Transverse colon (tissue), 4 donors: Measurements from ENCODE around the gene LMAN1L. TPM values are rescaled to one million over a fixed set of nuclear protein-coding genes. Genes with fewer than 3 reads are reported as not detected.

Experiments
- DNase-seq: peaks from one replicate; pipeline ENCODE4 v3.0.0-alpha.2; 2019
- H3K27ac ChIP-seq, 4 donors: fragments of 200-600 bp; sonication (generic); 2 replicates each; pipeline ENCODE4 v1.5.1; 2016 to 2018; ENCODE audit warnings: inconsistent platforms in 4 of 4
- H3K27me3 ChIP-seq: fragments of 200-600 bp; sonication (generic); 2 replicates; pipeline ENCODE4 v1.5.1; 2017; ENCODE audit warnings: inconsistent platforms
- H3K36me3 ChIP-seq, 4 donors: fragments of 200-600 bp; sonication (generic); 2 replicates each; pipeline ENCODE4 v1.5.1; 2017 to 2019; ENCODE audit warnings: inconsistent platforms in 4 of 4
- H3K4me1 ChIP-seq, 4 donors: fragments of 200-600 bp; sonication (generic); 2 replicates each; pipeline ENCODE4 v1.5.1; 2017 to 2020; ENCODE audit warnings: inconsistent platforms in 4 of 4
- H3K4me3 ChIP-seq, 4 donors: fragments of 200-600 bp; sonication (generic); 1 replicate in 1 of 4; 2 replicates in 3 of 4; pipeline versions ENCODE4 v1.5.1 to v1.6.1; 2017 to 2019; ENCODE audit warnings: inconsistent platforms in 4 of 4
- H3K9me3 ChIP-seq, 2 donors: fragments of 200-600 bp; sonication (generic); 2 replicates each; pipeline ENCODE4 v1.5.1; 2017 to 2019; ENCODE audit warnings: inconsistent platforms in 2 of 2
- EP300 ChIP-seq: sonication (generic); formaldehyde crosslinking; IDR thresholded peaks from one replicate; pipeline ENCODE4 v1.6.1; 2017; ENCODE audit warnings: antibody characterized with exemption, low read depth
- POLR2A ChIP-seq: fragments of 450-650 bp; IDR thresholded peaks from one replicate; pipeline ENCODE4 v1.6.1; 2016; ENCODE audit warnings: antibody characterized with exemption, mild to moderate bottlenecking, moderate library complexity
- POLR2AphosphoS5 ChIP-seq, 3 donors: sonication (generic); formaldehyde crosslinking; IDR thresholded peaks; one replicate each; pipeline ENCODE4 v1.6.1; 2016; ENCODE audit warnings: antibody characterized with exemption in 3 of 3
- WGBS, 2 donors: methylation state at CpG; one replicate each; pipeline ENCODE4 v1.1.5; 2018; ENCODE audit warnings: low coverage in 1 of 2; 5-methylcytosine and 5-hydroxymethylcytosine counted together
- in situ Hi-C, 4 donors: fragments of 200-750 bp; cut with MboI; loops; one replicate each; pipeline versions ENCODE4 v1.15.0 to v1.15.1; 2017; ENCODE audit warnings: low sequenced_read_pairs in 3 of 4, low pct_ligation_motif_present in 1 of 4, low pct_unique_long_range_greater_than_20kb in 1 of 4
- intact Hi-C: fragments of 100-400 bp; cut with DNase I; formaldehyde crosslinking; loops from one replicate; pipeline ENCODE4 v1.15.1; 2023; ENCODE audit warnings: low total_unique reads
- total RNA-seq, 4 donors: library from RNA; depleted of rRNA; stranded (reverse); fragments of >200 nt; gene quantifications; one replicate each; pipeline ENCODE4 v1.1.0, GENCODE V29; 2016
- TF ChIP-seq, protein P1 (sequence below), 5 experiments: fragments of 200-600 bp in 3 of 5; fragments of 450-650 bp in 2 of 5; sonication (generic) in 3 of 5; IDR thresholded peaks; 1 replicate in 2 of 5; 2 replicates in 3 of 5; pipeline ENCODE4 v1.5.1; 2016 to 2017; ENCODE audit warnings: antibody characterized with exemption in 5 of 5, inconsistent platforms in 3 of 5, mild to moderate bottlenecking in 2 of 5, moderate library complexity in 1 of 5

Gene LMAN1L
- total RNA-seq, 4 donors from 2014 or later = 20.2 TPM; not detected in 3

DNA sequence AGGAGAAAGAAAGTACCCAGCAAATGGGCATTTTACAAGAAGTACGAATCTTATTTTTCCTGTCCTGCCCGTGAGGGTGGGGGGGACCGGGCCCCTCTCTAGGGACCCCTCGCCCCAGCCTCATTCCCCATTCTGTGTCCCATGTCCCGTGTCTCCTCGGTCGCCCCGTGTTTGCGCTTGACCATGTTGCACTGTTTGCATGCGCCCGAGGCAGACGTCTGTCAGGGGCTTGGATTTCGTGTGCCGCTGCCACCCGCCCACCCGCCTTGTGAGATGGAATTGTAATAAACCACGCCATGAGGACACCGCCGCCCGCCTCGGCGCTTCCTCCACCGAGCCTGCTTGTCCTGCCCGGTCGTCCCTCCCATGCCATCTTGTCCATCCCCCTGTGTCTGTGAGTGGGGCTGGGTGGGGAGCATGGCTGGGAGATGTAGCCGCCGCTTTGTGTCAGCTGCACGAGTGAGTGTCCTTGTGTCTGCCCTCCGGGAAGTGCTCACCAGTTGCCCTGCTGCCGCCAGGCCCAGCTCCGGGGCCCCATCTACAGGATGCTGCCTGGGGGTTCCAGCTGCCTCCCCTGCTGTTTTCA lies 9.7 kb upstream of the LMAN1L start:
- 91 to 97% methylated on average over 6 to 31 of the region's 31 CpGs for WGBS, 2 donors
- no peak for DNase-seq
- peaks cover 12 to 39% (median 20%) of the 10 kb centered on the region in 4 donors for H3K4me1 ChIP-seq
- H3K27me3 ChIP-seq = no peaks in the 10 kb centered on the region
- TF ChIP-seq POLR2AphosphoS5 (IDR thresholded peaks at IDR 0.05) (no peak), POLR2A (no peak), EP300 (no peak)
- TF ChIP-seq, protein P1, sequence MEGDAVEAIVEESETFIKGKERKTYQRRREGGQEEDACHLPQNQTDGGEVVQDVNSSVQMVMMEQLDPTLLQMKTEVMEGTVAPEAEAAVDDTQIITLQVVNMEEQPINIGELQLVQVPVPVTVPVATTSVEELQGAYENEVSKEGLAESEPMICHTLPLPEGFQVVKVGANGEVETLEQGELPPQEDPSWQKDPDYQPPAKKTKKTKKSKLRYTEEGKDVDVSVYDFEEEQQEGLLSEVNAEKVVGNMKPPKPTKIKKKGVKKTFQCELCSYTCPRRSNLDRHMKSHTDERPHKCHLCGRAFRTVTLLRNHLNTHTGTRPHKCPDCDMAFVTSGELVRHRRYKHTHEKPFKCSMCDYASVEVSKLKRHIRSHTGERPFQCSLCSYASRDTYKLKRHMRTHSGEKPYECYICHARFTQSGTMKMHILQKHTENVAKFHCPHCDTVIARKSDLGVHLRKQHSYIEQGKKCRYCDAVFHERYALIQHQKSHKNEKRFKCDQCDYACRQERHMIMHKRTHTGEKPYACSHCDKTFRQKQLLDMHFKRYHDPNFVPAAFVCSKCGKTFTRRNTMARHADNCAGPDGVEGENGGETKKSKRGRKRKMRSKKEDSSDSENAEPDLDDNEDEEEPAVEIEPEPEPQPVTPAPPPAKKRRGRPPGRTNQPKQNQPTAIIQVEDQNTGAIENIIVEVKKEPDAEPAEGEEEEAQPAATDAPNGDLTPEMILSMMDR (IDR thresholded peaks at IDR 0.05) = no peak
- H3K9me3 ChIP-seq = no peaks in the 10 kb centered on the region
- intact Hi-C loops (no loop called here), in situ Hi-C loops (no loop called here)
- H3K27ac ChIP-seq = no peak overlapping the region
- H3K4me3 ChIP-seq = no peak overlapping the region
- H3K36me3 ChIP-seq = peaks cover 0 to 14% (median 6%) of the 10 kb centered on the region in 4 donors

DNA sequence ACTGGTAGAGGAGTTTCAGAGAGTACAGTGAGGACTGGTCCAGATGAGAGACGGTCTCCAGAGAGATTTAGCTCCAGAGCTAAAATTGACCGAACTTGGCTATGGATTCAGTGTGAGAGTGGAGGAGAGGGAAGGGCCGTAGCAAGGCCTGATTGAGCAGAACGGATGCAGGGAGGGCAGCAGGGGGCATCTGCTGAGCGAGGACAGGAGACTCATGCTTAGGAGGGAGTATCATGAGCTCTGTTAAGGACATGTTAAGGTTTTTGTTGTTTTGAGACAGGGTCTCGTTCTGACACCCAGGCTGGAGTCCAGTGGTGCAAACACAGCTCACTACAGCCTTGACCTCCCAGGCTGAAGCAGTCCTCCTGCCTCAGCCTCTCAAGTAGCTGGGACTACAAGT lies 7.7 kb upstream of the LMAN1L start:
- peaks cover 0 to 14% (median 6%) of the 10 kb centered on the region in 4 donors for H3K36me3 ChIP-seq
- WGBS, 2 donors = 66 to 79% methylated on average over 3 to 6 of the region's 6 CpGs
- DNase-seq = no peak
- in situ Hi-C loops (no loop called here), intact Hi-C loops (no loop called here)
- H3K4me3 ChIP-seq = no peak overlapping the region
- H3K27ac ChIP-seq = no peak overlapping the region
- no peaks in the 10 kb centered on the region for H3K27me3 ChIP-seq
- no peaks in the 10 kb centered on the region for H3K9me3 ChIP-seq
- TF ChIP-seq POLR2AphosphoS5 (IDR thresholded peaks at IDR 0.05) (no peak), EP300 (no peak), POLR2A (no peak)
- TF ChIP-seq, protein P1 (IDR thresholded peaks at IDR 0.05) = no peak
- peaks cover 10 to 31% (median 16%) of the 10 kb centered on the region in 4 donors for H3K4me1 ChIP-seq

DNA sequence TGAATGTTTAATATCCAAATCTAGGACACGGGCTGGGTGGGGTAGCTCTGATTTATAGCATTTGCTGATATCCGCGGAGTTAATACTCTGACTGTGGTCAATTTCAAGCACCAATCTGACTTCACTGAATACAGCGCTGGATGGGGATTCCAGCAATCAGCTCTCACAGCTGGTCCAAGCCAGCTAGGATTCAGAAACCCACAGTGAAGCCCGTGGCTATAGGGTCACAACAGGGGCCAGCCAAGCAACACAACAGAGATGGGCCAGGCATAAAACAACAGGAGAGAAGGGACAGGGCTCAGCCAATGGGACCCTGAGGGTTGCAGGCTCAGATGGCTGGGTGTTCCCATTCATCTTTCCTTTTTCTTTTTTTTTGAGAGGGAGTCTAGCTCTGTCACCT lies 5.4 kb upstream of the LMAN1L start:
- TF ChIP-seq POLR2A (no peak), EP300 (no peak), POLR2AphosphoS5 (IDR thresholded peaks at IDR 0.05) (no peak)
- TF ChIP-seq, protein P1 (IDR thresholded peaks at IDR 0.05) = no peak
- Histone ChIP-seq H3K9me3 (no peaks in the 10 kb centered on the region), H3K27me3 (no peaks in the 10 kb centered on the region), H3K27ac (peak overlapping the region in 2 of 4 donors; percentile 9 to 47), H3K4me1 (peaks cover 4 to 21% (median 10%) of the 10 kb centered on the region in 4 donors), H3K4me3 (no peak overlapping the region), H3K36me3 (peaks cover 0 to 6% (median 2%) of the 10 kb centered on the region in 4 donors)
- intact Hi-C loops = no loop called here
- in situ Hi-C loops = no loop called here
- WGBS, 2 donors = 31 to 40% methylated on average over 4 to 5 of the region's 5 CpGs
- no peak for DNase-seq

DNA sequence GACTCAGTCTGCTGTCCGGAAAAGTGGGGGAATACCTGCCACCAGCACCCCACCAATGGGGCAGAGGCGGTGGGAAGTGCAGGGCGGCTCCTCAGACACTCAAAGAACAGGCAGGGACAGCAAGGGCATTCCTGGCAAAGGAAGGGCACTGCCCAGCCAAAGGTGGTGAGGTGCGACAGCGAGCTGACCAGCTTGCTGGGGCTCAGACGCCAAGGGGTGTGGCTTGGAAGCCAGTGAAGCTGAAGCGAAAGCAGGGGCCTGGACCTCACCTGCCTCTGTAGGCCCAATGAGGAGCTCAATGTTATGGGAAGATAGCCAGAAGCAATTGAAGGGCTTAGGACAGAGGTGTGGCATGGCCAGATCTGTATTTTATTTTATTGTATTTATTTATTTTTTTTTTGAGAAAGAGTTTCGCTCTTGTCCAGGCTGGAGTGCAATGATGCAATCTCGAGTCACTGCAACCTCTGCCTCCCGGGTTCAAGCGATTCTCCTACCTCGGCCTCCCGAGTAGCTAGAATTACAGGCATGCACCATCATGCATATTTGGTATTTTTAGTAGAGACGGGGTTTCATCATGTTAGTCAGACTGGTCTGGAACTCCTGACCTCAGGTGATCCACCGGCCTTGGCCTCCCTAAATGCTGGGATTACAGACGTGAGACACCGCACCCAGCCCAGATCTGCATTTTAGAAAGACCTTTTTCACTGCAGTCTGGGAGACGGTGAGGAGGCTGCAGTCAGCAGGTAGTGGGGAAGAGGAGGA lies 4.4 kb upstream of the LMAN1L start:
- H3K9me3 ChIP-seq = no peaks in the 10 kb centered on the region
- no peaks in the 10 kb centered on the region for H3K27me3 ChIP-seq
- DNase-seq = peak; percentile 79
- intact Hi-C loops = no loop called here
- H3K4me1 ChIP-seq = peaks cover 4 to 21% (median 10%) of the 10 kb centered on the region in 4 donors
- no peak overlapping the region for H3K4me3 ChIP-seq
- H3K36me3 ChIP-seq = no peaks in the 10 kb centered on the region
- in situ Hi-C loops = no loop called here
- H3K27ac ChIP-seq = peak overlapping the region; percentile 29 to 62 (median 40)
- 42 to 66% methylated on average over 7 to 18 of the region's 18 CpGs for WGBS, 2 donors
- peak in 1 of 3 donors; percentile 58 for TF ChIP-seq POLR2AphosphoS5 (IDR thresholded peaks at IDR 0.05)
- no peak for TF ChIP-seq POLR2A
- TF ChIP-seq, protein P1 (IDR thresholded peaks at IDR 0.05) = no peak
